HG03097 (cell line): Measurements from ENCODE around the gene CHST2.

ENCODE experiments used
- ATAC-seq: cut with Tn5 transposase; IDR thresholded peaks from one replicate; pipeline ENCODE4 v1.9.1; 2021; ENCODE audit not compliant: unreplicated experiment, low FRiP score

The CHST2 gene

GRCh38 chr3:143095813-143096212, 23.8 kb upstream of the CHST2 start:
- no peak for ATAC-seq

- ATAC-seq = no peak
Measured at GRCh38 chr3:143098032-143098764, 21.4 kb upstream of the CHST2 start.

DNA sequence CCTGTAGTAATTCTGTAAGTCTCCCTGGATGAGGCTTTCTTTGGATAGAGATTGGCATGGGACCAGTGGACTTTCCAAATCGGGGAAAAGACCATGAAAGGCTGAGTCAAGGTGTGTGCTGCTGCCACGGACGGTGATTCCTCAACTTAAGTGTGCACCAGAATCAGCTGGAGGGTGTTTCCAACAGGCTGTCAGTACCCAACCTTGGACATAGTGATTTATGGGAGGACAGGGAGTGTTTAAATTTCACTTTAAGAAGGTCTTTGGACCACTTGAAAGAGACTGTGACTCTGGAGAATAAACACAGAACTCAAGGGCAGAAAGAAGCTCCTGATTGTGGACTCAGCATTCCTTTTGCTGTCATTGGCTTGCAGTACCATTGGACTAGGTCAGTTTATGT, 20.4 kb upstream of the CHST2 start:
- no peak for ATAC-seq

- no peak for ATAC-seq
Measured at GRCh38 chr3:143099690-143100089, 19.9 kb upstream of the CHST2 start.

GRCh38 chr3:143100451-143100850, 19.1 kb upstream of the CHST2 start:
- no peak for ATAC-seq

GRCh38 chr3:143101792-143102381, 17.7 kb upstream of the CHST2 start:
- no peak for ATAC-seq

DNA sequence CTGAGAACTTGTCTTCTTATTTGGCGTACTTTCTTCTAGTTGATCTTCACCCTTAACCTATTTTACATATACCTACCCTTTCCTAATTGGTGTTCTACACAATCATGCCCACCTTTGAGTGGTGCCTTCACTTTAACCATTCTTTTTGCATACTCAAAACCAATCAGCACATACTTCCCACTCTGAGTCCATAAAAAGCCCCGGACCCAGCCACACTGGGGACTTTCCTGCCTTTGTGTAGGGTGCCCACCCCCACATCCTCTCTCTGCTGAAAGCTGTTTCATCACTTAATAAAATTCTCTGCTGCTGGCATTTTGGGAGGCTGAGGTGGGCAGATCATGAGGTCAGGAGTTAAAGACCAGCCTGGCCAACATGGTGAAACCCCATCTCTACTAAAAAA, 15.9 kb upstream of the CHST2 start:
- ATAC-seq = no peak

DNA sequence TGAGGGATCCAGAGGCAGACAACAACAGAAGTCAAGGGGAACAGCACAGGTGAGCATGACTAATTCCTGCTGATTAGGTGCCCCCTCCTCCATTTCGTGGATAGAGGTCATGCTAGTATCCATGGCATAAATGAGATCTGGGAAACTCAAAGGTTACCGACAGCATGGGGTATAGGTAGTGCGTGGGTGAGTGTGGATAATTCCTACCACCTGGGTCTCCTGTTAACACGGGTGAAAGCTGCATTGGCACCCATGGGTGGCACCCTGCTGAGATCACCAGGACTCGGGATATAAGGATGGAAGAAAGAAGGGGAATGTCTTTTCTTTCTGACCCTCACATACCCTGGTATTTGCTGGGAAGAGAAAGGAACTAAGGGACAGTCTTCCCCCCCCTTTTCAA, 14.4 kb upstream of the CHST2 start:
- no peak for ATAC-seq

- no peak for ATAC-seq
Measured at GRCh38 chr3:143109861-143110260, 9.7 kb upstream of the CHST2 start.

- no peak for ATAC-seq
Measured at GRCh38 chr3:143110371-143110770, 9.2 kb upstream of the CHST2 start.

GRCh38 chr3:143118630-143119008, 952 bp upstream of the CHST2 start:
- ATAC-seq = no peak

DNA sequence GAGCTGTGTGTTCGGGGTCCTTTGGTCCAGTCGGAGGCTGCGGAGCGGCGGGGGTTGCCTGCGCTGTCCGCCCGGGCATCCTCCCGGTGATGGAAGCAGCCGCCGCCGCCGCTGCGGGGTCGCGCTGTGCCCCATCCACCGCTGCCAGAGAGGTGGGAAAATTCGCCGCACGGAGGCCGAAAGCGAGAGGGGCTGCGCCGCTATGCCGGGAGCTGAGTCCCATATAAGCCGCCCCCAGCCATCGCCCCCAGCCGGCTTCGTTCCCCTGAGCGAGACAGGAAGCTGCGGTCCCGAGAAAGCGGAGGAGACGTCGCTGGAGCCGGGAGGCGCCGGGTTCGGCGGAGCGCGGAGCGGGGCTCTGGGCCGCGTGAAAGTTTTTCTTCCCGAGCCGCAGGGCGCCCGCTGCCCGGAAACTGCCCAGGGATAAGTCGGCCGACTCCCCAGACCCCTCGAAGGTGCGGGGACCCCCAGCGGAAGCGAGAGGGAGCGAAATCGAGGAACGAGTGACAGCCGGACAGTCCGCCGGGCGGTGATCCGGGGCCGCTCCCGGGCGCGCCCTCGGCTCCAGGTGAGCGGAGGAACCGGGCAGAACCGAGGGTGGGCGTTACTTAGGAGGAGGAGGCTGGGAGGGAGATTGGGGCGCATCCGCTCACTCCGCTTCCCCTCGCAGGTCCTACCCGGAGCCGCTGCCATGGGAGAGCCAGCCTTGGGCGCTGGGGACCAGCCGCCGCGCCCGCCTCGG, 574 bp downstream of the CHST2 start:
- ATAC-seq = peak; percentile 11

DNA sequence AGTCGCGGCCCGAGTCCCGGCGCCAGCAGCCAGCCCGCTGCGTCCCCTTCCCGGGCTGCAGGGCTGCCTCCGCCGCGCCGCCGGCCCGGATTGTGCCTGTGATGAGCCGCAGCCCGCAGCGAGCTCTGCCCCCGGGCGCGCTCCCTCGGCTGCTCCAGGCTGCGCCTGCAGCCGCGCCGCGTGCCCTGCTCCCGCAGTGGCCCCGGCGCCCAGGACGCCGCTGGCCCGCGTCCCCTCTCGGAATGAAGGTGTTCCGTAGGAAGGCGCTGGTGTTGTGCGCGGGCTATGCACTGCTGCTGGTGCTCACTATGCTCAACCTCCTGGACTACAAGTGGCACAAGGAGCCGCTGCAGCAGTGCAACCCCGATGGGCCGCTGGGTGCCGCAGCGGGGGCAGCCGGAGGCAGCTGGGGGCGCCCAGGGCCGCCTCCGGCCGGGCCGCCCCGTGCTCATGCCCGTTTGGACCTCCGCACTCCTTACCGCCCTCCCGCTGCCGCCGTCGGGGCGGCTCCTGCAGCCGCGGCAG, 1.2 kb downstream of the CHST2 start:
- no peak for ATAC-seq

DNA sequence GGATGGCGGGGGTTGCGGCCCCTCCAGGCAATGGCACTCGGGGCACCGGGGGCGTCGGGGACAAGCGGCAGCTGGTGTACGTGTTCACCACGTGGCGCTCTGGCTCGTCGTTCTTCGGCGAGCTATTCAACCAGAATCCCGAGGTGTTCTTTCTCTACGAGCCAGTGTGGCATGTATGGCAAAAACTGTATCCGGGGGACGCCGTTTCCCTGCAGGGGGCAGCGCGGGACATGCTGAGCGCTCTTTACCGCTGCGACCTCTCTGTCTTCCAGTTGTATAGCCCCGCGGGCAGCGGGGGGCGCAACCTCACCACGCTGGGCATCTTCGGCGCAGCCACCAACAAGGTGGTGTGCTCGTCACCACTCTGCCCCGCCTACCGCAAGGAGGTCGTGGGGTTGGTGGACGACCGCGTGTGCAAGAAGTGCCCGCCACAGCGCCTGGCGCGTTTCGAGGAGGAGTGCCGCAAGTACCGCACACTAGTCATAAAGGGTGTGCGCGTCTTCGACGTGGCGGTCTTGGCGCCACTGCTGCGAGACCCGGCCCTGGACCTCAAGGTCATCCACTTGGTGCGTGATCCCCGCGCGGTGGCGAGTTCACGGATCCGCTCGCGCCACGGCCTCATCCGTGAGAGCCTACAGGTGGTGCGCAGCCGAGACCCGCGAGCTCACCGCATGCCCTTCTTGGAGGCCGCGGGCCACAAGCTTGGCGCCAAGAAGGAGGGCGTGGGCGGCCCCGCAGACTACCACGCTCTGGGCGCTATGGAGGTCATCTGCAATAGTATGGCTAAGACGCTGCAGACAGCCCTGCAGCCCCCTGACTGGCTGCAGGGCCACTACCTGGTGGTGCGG, 1.9 kb downstream of the CHST2 start:
- ATAC-seq = no peak

GRCh38 chr3:143122089-143122430, 2.5 kb downstream of the CHST2 start:
- no peak for ATAC-seq

GRCh38 chr3:143122608-143123352, 3.2 kb downstream of the CHST2 start:
- no peak for ATAC-seq

DNA sequence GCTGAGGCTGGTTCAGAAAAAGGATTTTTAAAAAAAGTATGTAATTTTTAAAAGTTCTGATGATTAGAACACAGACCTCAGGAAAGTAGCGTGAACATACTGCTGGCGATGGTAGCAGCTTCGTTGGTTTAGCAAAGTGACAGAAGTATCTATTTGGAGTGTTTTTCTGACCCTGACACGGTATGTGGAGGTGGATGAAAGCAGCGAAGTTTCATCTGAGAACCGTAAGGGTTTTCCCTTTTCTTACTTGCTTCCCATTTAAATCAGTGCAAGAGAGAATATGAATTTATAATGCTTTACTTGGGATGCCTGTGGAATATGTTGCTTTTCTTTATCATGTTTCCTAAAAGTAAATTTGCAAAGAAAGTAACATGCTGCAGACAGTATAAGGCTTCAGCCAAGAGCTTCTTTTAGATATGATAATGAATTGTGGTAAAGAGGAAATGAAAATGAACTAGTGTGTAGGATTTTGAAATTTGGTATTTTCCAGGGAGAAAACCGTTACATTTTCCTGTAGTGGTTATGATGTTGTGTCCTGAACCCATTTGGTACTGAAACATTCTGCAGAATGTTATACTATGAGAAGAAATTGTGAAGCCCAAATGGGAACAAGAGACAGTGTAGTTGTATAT, 3.9 kb downstream of the CHST2 start:
- ATAC-seq = no peak

GRCh38 chr3:143124601-143125520, 5.3 kb downstream of the CHST2 start:
- no peak for ATAC-seq

DNA sequence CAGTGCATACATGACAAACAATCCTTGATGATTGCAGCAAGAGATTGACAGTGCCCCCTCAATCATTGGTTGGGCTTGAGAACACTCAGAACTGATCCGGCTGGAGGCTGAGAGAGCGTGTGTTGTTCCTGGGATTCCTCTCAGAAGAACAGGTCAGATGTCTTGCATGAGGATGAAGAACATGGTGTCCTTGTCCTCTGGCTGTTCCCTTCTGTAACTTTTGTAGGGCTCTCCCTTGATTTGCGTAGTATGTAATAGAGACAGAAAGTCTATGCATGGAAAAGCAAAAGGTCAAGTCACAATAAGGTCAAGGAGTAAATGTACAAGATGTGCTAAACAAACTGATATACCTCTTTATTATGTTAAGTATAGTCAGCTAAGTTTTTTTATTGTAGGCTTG, 8.2 kb downstream of the CHST2 start:
- no peak for ATAC-seq
